GM12891 (cell line): ENCODE measurements around the gene TIAL1.

Experiments
- POLR2A ChIP-seq: IDR thresholded peaks from 2 replicates; pipeline ENCODE4 v1.6.1; 2011; ENCODE audit warnings: low read depth, low read length, control low read depth
- POLR2AphosphoS5 ChIP-seq: IDR thresholded peaks from 2 replicates; pipeline ENCODE4 v1.6.1; 2011; ENCODE audit warnings: low read depth, low read length, control low read depth
- TAF1 ChIP-seq: IDR thresholded peaks from 2 replicates; pipeline ENCODE4 v1.6.1; 2011; ENCODE audit warnings: low read depth, low read length, control low read depth

DNA sequence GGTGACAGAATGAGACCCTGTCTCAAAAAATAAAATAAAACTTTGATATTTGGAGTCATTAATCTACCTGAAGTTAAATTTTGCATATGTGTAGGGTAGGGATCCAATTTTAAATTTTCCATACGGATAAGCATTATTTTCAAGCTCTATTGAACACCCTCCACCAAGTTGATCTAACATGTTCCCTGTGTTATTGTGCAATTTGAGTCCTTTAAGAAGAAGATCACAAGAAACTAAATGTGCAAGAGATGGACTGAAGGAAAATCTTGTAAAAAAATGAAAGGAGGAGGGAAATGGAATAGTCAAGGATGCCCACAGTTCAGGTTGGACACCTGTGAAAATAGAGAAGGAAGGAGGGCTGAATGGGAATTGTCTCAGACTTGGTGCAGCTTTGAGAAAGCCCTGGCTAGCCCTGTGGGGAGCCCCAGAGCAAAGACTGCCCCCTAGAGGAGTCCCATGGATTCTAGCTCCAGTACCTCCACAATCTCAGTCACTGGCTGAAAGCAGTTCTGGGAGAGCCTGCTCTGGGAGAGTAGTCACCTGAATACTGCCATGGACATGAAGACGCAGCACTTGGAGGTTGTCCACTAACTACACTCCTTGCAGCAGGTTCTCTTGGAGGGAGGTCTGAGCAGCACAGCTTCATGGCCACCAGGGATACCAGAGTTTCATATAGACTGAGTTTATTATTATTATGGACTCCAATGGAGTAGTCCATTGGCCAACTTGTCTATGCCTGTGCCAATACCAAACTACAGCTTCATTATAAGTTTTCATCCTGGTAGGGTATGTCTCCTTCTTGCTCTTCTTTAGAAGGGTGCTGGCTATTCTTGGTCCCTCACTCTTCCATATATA, 5.7 kb upstream of the TIAL1 start:
- no peak for TF ChIP-seq TAF1
- no peak for TF ChIP-seq POLR2AphosphoS5
- TF ChIP-seq POLR2A: no peak
